GM21447 (cell line): Measurements from ENCODE around the gene DQX1.
"Not testable (repeated sequence)": the region's sequence is repeated elsewhere in the genome, so short reads cannot be mapped to it uniquely, and the experiment has no call there.

Experiments
- ATAC-seq: cut with Tn5 transposase; IDR thresholded peaks from one replicate; pipeline ENCODE4 v1.9.1; 2021; ENCODE audit not compliant: unreplicated experiment

Gene DQX1

DNA sequence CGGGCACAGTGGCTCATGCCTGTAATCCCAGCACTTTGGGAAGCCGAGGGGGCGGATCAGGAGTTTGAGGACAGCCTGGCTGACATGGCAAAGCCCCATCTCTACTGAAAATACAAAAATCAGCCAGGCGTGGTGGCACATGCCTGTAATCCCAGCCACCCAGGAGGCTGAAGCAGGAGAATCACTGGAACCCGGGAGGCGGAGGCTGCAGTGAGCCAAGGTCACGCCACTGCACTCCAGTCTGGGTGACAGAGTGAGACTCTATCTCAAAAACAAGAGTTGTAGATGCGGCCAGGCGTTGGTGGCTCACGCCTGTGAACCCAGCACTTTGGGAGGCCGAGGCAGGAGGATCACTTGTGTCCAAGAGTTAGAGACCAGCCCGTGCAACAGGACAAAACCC, 55.3 kb downstream of the DQX1 start:
- not testable (repeated sequence) for ATAC-seq
